GM19238 (cell line): ENCODE data around the gene ICA1L.

Experiments
- DNase-seq: peaks from one replicate; pipeline ENCODE4 v3.0.0; 2011; ENCODE audit warnings: low spot score; ENCODE audit not compliant: insufficient read length

Gene ICA1L

GRCh38 chr2:202743613-202744012, 128.0 kb downstream of the ICA1L start:
- DNase-seq, result no peak

GRCh38 chr2:202736826-202737225, 134.7 kb downstream of the ICA1L start:
- DNase-seq, result no peak

GRCh38 chr2:202726070-202726469, 145.5 kb downstream of the ICA1L start:
- DNase-seq, result no peak

- no peak for DNase-seq
Measured at GRCh38 chr2:202723746-202724145, 147.8 kb downstream of the ICA1L start.
